GM23338 (cell line): Measurements from ENCODE around the gene MCCC1. TPM values are rescaled to one million over a fixed set of nuclear protein-coding genes. Genes with fewer than 3 reads are reported as not detected.

Source experiments
- ATAC-seq: fragments of 200-7000 bp; cut with Tn5 transposase; 3 replicates; pipeline ENCODE4 v1.9.1; 2020
- DNase-seq: peaks from one replicate; pipeline ENCODE4 v3.0.0-alpha.2; 2015; ENCODE audit warnings: low spot score
- H2AFZ ChIP-seq: fragments of 200-600 bp; sonication (generic); 2 replicates; pipeline ENCODE4 v1.8.0; 2016; ENCODE audit warnings: antibody characterized with exemption, mild to moderate bottlenecking, moderate library complexity
- H3F3A ChIP-seq: fragments of 200-600 bp; sonication (generic); replicated peaks from 2 replicates; pipeline ENCODE4 v1.8.0; 2017; ENCODE audit warnings: antibody characterized with exemption, mixed run types, low read depth
- H3K27ac ChIP-seq: fragments of 200-600 bp; sonication (generic); 2 replicates; pipeline ENCODE4 v1.6.1; 2016; ENCODE audit warnings: low read depth
- H3K27me3 ChIP-seq: fragments of 200-600 bp; sonication (generic); 2 replicates; pipeline ENCODE4 v1.8.0; 2016; ENCODE audit warnings: mild to moderate bottlenecking, mixed run types, moderate library complexity; ENCODE audit not compliant: insufficient read depth
- H3K36me3 ChIP-seq: fragments of 200-600 bp; sonication (generic); 2 replicates; pipeline ENCODE4 v1.8.0; 2016; ENCODE audit warnings: mild to moderate bottlenecking; ENCODE audit not compliant: insufficient read depth
- H3K4me1 ChIP-seq: fragments of 200-600 bp; sonication (generic); 2 replicates; pipeline ENCODE4 v1.8.0; 2016; ENCODE audit warnings: mild to moderate bottlenecking, moderate library complexity; ENCODE audit not compliant: insufficient read depth
- H3K4me2 ChIP-seq: fragments of 200-600 bp; sonication (generic); 2 replicates; pipeline ENCODE4 v1.7.1; 2017; ENCODE audit warnings: mixed run types
- H3K4me3 ChIP-seq: fragments of 200-600 bp; sonication (generic); 2 replicates; pipeline ENCODE4 v1.6.1; 2016; ENCODE audit warnings: mixed run types
- H3K79me2 ChIP-seq: fragments of 200-600 bp; sonication (generic); replicated peaks from 2 replicates; pipeline ENCODE4 v1.8.0; 2017; ENCODE audit warnings: mild to moderate bottlenecking; ENCODE audit not compliant: insufficient read depth
- H3K9me2 ChIP-seq: fragments of 200-600 bp; sonication (generic); 2 replicates; pipeline ENCODE4 v1.8.0; 2017; ENCODE audit not compliant: insufficient read depth
- H4K20me1 ChIP-seq: fragments of 200-600 bp; sonication (generic); replicated peaks from 2 replicates; pipeline ENCODE4 v1.8.0; 2017; ENCODE audit warnings: mild to moderate bottlenecking; ENCODE audit not compliant: insufficient read depth
- H3K27ac Mint-ChIP-seq: 2 replicates; pipeline ENCODE4 v1.8.0; 2020; ENCODE audit warnings: inconsistent platforms, mild to moderate bottlenecking, moderate library complexity, mixed read lengths
- H3K27me3 Mint-ChIP-seq: 3 replicates; pipeline ENCODE4 v1.8.0; 2022; ENCODE audit warnings: low read depth, mild to moderate bottlenecking, moderate library complexity, mixed read lengths, inconsistent platforms; ENCODE audit not compliant: insufficient read depth, poor library complexity
- H3K36me3 Mint-ChIP-seq: 3 replicates; pipeline ENCODE4 v1.8.0; 2021; ENCODE audit warnings: low read depth, mild to moderate bottlenecking, inconsistent platforms, moderate library complexity, mixed read lengths
- H3K4me1 Mint-ChIP-seq: 3 replicates; pipeline ENCODE4 v1.8.0; 2020; ENCODE audit warnings: mild to moderate bottlenecking, inconsistent platforms, mixed read lengths
- H3K4me3 Mint-ChIP-seq: 3 replicates; pipeline ENCODE4 v1.8.0; 2021; ENCODE audit warnings: moderate library complexity, mild to moderate bottlenecking, inconsistent platforms, mixed read lengths
- H3K9me3 Mint-ChIP-seq: 3 replicates; pipeline ENCODE4 v1.8.0; 2020; ENCODE audit warnings: moderate library complexity, mild to moderate bottlenecking, inconsistent platforms, mixed read lengths
- CREB1 ChIP-seq: fragments of 250-450 bp; sonication (Bioruptor Pico); IDR thresholded peaks from 2 replicates; pipeline ENCODE4 v1.5.0; 2020; ENCODE audit warnings: low read depth, mild to moderate bottlenecking, moderate library complexity
- EZH2 ChIP-seq: fragments of 200-600 bp; sonication (generic); IDR thresholded peaks from one replicate; pipeline ENCODE4 v1.8.0; 2017; ENCODE audit warnings: antibody characterized with exemption, mild to moderate bottlenecking, low read depth; ENCODE audit not compliant: unreplicated experiment
- EZH2phosphoT487 ChIP-seq: fragments of 200-600 bp; sonication (generic); IDR thresholded peaks from one replicate; pipeline ENCODE4 v1.8.1; 2018; ENCODE audit warnings: antibody characterized with exemption; ENCODE audit not compliant: unreplicated experiment
- JUNB ChIP-seq: IDR thresholded peaks from one replicate; pipeline ENCODE4 v1.6.1; 2016; ENCODE audit warnings: antibody characterized with exemption; ENCODE audit not compliant: unreplicated experiment
- STAT1 ChIP-seq: IDR thresholded peaks from one replicate; pipeline ENCODE4 v1.6.1; 2016; ENCODE audit warnings: antibody characterized with exemption; ENCODE audit not compliant: unreplicated experiment
- ZNF114 ChIP-seq: fragments of 250-450 bp; sonication (Bioruptor Pico); IDR thresholded peaks from 2 replicates; pipeline ENCODE4 v1.5.0; 2020; ENCODE audit warnings: mild to moderate bottlenecking, moderate library complexity
- polyA plus RNA-seq: library from polyadenylated mRNA; unstranded; fragments of >200 nt; fragmentation: Nextera tagmentation; extraction: Ambion mirVana; gene quantifications from 2 replicates; pipeline ENCODE4 v1.2.1, GENCODE V29; 2016
- total RNA-seq: library from RNA; depleted of rRNA; stranded (reverse); fragments of >200 nt; shearing (Covaris generic); gene quantifications from 2 replicates; pipeline ENCODE4 v1.2.3, GENCODE V29; 2014
- TF ChIP-seq, protein P1 (sequence below): fragments of 250-450 bp; sonication (Bioruptor Pico); IDR thresholded peaks from 2 replicates; pipeline ENCODE4 v1.5.0; 2020; ENCODE audit warnings: mild to moderate bottlenecking, moderate library complexity
- TF ChIP-seq, protein P2 (sequence below), 2 experiments: fragments of 200-600 bp in 1 of 2; sonication (generic) in 1 of 2; conservative IDR thresholded peaks; 2 replicates each; pipeline versions ENCODE4 v1.5.1 to v1.6.1; 2016 to 2017; ENCODE audit warnings: antibody characterized with exemption in 2 of 2, low read depth in 2 of 2, mild to moderate bottlenecking in 2 of 2, moderate library complexity in 1 of 2

Gene MCCC1
- total and polyA plus RNA-seq, 2 experiments from 2014 or later = 20.2 to 24.2 TPM

- Histone ChIP-seq H3F3A (no peaks in the 10 kb centered on the region), H3K27me3 (no peaks in the 10 kb centered on the region), H3K4me1 (no peaks in the 10 kb centered on the region), H3K79me2 (no peaks in the 10 kb centered on the region), H3K27ac (no peak overlapping the region), H4K20me1 (no peaks in the 10 kb centered on the region), H2AFZ (peak overlapping the region; percentile 78), H3K4me2 (no peak overlapping the region), H3K36me3 (no peaks in the 10 kb centered on the region; the same call in 1 of the 2 replicates), H3K4me3 (no peak overlapping the region), H3K9me2 (no peaks in the 10 kb centered on the region)
- Mint-ChIP-seq H3K4me3 (no peak overlapping the region), H3K27ac (no peak overlapping the region), H3K4me1 (peaks cover 4% of the 10 kb centered on the region; the same call in 1 of the 3 replicates), H3K9me3 (peaks cover 15% of the 10 kb centered on the region), H3K27me3 (peaks cover 6% of the 10 kb centered on the region), H3K36me3 (peaks cover 4% of the 10 kb centered on the region; the same call in 1 of the 3 replicates)
- peak; percentile 48; the same call in 1 of the 3 replicates for ATAC-seq
- TF ChIP-seq EZH2 (no peak), STAT1 (no peak), ZNF114 (CRISPR knock-in tag) (no peak)
- TF ChIP-seq, protein P1, sequence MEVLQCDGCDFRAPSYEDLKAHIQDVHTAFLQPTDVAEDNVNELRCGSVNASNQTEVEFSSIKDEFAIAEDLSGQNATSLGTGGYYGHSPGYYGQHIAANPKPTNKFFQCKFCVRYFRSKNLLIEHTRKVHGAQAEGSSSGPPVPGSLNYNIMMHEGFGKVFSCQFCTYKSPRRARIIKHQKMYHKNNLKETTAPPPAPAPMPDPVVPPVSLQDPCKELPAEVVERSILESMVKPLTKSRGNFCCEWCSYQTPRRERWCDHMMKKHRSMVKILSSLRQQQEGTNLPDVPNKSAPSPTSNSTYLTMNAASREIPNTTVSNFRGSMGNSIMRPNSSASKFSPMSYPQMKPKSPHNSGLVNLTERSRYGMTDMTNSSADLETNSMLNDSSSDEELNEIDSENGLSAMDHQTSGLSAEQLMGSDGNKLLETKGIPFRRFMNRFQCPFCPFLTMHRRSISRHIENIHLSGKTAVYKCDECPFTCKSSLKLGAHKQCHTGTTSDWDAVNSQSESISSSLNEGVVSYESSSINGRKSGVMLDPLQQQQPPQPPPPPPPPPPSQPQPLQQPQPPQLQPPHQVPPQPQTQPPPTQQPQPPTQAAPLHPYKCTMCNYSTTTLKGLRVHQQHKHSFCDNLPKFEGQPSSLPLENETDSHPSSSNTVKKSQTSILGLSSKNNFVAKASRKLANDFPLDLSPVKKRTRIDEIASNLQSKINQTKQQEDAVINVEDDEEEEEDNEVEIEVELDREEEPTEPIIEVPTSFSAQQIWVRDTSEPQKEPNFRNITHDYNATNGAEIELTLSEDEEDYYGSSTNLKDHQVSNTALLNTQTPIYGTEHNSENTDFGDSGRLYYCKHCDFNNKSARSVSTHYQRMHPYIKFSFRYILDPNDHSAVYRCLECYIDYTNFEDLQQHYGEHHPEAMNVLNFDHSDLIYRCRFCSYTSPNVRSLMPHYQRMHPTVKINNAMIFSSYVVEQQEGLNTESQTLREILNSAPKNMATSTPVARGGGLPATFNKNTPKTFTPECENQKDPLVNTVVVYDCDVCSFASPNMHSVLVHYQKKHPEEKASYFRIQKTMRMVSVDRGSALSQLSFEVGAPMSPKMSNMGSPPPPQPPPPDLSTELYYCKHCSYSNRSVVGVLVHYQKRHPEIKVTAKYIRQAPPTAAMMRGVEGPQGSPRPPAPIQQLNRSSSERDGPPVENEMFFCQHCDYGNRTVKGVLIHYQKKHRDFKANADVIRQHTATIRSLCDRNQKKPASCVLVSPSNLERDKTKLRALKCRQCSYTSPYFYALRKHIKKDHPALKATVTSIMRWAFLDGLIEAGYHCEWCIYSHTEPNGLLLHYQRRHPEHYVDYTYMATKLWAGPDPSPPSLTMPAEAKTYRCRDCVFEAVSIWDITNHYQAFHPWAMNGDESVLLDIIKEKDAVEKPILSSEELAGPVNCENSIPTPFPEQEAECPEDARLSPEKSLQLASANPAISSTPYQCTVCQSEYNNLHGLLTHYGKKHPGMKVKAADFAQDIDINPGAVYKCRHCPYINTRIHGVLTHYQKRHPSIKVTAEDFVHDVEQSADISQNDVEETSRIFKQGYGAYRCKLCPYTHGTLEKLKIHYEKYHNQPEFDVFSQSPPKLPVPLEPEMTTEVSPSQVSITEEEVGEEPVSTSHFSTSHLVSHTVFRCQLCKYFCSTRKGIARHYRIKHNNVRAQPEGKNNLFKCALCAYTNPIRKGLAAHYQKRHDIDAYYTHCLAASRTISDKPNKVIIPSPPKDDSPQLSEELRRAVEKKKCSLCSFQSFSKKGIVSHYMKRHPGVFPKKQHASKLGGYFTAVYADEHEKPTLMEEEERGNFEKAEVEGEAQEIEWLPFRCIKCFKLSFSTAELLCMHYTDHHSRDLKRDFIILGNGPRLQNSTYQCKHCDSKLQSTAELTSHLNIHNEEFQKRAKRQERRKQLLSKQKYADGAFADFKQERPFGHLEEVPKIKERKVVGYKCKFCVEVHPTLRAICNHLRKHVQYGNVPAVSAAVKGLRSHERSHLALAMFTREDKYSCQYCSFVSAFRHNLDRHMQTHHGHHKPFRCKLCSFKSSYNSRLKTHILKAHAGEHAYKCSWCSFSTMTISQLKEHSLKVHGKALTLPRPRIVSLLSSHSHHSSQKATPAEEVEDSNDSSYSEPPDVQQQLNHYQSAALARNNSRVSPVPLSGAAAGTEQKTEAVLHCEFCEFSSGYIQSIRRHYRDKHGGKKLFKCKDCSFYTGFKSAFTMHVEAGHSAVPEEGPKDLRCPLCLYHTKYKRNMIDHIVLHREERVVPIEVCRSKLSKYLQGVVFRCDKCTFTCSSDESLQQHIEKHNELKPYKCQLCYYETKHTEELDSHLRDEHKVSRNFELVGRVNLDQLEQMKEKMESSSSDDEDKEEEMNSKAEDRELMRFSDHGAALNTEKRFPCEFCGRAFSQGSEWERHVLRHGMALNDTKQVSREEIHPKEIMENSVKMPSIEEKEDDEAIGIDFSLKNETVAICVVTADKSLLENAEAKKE (CRISPR knock-in tag) = no peak
- no peak for DNase-seq
Observed at GRCh38 chr3:183132409-183132808, 33.1 kb upstream of the MCCC1 start.

DNA sequence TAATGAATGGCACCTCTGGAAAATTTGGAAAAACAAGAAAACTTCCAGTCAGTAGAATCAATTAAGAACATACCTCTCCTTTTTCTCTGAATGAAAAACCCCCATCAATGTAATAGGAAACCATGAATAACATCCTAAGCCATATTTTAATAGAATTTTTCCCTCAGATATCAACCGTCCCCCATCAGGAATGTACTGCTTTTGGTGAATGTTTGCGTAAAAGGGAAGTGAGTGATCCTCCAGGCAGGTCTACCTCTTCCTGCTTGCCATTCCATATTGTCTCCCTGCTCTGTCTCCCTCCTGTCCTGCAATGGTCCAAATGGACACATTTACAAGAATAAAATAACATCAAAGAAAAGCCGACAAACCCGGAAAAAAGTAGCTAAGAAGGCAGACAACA is 32.4 kb upstream of the MCCC1 start:
- Histone ChIP-seq H3K27me3 (no peaks in the 10 kb centered on the region), H3K36me3 (no peaks in the 10 kb centered on the region; the same call in 1 of the 2 replicates), H4K20me1 (no peaks in the 10 kb centered on the region), H3K79me2 (no peaks in the 10 kb centered on the region), H3F3A (no peaks in the 10 kb centered on the region), H3K4me1 (no peaks in the 10 kb centered on the region), H3K9me2 (no peaks in the 10 kb centered on the region), H3K4me3 (no peak overlapping the region), H2AFZ (no peak overlapping the region), H3K27ac (no peak overlapping the region), H3K4me2 (no peak overlapping the region)
- Mint-ChIP-seq H3K9me3 (peaks cover 15% of the 10 kb centered on the region), H3K27ac (no peak overlapping the region), H3K27me3 (peaks cover 4% of the 10 kb centered on the region), H3K4me3 (no peak overlapping the region), H3K4me1 (peaks cover 4% of the 10 kb centered on the region; the same call in 1 of the 3 replicates), H3K36me3 (peaks cover 4% of the 10 kb centered on the region; the same call in 1 of the 3 replicates)
- DNase-seq (no peak), ATAC-seq (no peak)
- TF ChIP-seq EZH2phosphoT487 = no peak
- no peak for TF ChIP-seq EZH2
- no peak for TF ChIP-seq ZNF114 (CRISPR knock-in tag)
- no peak for TF ChIP-seq CREB1 (CRISPR knock-in tag)
- no peak for TF ChIP-seq JUNB
- TF ChIP-seq, protein P2, sequence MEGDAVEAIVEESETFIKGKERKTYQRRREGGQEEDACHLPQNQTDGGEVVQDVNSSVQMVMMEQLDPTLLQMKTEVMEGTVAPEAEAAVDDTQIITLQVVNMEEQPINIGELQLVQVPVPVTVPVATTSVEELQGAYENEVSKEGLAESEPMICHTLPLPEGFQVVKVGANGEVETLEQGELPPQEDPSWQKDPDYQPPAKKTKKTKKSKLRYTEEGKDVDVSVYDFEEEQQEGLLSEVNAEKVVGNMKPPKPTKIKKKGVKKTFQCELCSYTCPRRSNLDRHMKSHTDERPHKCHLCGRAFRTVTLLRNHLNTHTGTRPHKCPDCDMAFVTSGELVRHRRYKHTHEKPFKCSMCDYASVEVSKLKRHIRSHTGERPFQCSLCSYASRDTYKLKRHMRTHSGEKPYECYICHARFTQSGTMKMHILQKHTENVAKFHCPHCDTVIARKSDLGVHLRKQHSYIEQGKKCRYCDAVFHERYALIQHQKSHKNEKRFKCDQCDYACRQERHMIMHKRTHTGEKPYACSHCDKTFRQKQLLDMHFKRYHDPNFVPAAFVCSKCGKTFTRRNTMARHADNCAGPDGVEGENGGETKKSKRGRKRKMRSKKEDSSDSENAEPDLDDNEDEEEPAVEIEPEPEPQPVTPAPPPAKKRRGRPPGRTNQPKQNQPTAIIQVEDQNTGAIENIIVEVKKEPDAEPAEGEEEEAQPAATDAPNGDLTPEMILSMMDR (conservative IDR thresholded peaks at IDR 0.05; ENCODE audit: low read depth in 2 of 2) = no peak
